HG03103 (cell line): ENCODE data around the gene GLT1D1.

Experiments
- ATAC-seq: cut with Tn5 transposase; IDR thresholded peaks from one replicate; pipeline ENCODE4 v1.9.1; 2021; ENCODE audit warnings: low read depth; ENCODE audit not compliant: unreplicated experiment

GLT1D1 gene

DNA sequence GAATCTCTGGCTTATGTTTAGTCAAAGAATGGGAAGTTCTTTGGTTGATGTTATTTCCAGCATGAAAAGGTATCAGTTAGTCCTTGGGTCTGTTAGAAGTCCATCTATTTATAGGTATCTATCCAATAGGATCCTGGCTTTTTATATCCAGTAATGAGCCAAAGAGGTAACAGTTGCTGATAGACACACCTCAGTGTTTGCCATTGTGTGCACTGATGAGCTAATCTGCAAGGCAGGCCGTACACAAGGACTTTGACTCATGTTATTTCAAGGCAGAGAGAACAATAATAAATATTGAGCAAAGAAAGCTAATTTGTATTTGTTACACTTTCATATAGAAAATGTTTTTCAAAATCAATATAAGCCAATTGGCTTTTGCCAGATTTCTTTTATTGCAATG is 56.4 kb downstream of the GLT1D1 start:
- ATAC-seq: no peak

DNA sequence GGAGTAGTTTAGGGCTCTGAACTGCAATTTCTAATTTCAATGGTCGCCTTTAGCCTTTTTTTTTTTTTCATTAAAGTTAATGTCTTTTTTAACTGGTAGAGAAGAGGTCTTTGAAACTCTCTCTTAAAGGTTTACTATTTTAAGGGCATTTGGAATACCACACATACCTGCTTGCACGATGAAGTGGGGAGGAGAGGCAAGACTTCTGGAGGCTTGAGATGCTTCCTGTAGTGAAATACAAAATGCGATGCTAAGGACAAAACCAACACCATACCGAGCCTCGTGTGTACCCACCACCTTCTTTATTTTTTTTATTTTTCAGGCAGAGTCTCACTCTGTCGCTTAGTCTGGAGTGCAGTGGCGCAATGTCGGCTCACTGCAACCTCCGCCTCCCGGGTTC is 57.4 kb downstream of the GLT1D1 start:
- ATAC-seq: no peak

DNA sequence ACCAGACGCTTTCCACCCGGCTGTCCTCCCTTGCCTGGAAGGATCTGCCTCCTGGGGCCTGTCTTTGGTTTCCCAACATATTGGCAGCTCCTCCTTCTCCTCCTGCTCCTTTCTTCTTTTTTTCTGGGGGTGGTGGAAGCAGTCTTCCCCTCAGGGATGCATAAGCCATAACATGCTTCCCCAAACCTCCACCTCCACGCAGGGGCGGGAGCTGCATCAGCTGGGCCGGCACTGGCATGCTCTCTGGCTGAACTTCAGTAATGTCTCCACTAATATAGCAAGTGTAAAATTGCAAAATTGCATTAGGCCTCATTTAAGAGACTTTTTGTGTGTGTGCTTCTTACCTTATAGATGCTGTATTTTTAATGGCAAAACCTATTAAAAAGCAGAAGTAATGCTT is 58.6 kb downstream of the GLT1D1 start:
- ATAC-seq: no peak

DNA sequence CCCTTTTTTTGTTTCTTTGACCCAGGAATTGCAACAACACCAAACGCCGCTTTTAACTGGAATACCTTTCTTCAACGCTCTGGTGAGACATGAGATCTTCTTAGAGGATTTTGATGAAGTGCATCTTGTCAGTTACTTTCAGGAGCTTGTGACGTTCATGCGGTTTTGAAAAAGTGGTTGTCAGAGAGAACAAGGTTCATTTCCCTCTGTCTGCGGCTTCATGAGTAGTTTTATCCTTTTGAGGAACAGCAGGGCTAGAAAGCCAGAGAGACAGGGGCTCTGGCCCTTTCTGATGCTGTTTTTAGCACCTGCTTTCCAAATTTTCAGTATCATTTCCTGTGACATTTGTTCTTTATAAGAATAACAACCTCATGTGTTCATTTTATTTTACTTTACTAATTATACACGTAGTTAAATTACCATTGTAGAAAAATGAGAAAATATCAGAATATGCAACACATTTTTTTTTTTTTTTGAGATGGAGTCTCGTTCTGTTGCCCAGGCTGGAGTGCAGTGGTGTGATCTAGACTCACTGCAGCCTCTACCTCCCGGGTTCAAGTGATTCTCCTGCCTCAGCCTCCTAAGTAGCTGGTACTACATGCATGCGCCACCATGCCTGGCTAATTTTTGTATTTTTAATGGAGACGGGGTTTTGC is 61.8 kb downstream of the GLT1D1 start:
- ATAC-seq: peak; percentile 97

DNA sequence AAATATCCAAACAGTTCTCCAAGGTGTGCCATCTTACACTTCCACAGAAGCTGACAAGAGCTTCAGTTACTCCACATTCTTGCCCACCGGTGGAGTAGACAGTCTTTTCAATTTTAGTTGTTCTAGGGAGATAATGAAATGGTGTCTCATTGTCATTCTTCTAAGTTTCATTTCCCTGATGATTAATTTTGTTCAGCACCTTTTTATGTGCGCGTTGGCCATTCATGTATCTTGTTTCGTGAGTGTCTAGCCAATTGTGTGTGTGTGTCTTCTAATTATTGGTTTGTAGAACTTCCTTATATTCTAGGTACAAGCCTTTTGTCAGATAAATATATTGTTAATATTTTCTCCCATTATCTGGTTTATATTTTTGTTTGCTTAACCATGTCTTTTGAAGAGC is 63.1 kb downstream of the GLT1D1 start:
- ATAC-seq: no peak

DNA sequence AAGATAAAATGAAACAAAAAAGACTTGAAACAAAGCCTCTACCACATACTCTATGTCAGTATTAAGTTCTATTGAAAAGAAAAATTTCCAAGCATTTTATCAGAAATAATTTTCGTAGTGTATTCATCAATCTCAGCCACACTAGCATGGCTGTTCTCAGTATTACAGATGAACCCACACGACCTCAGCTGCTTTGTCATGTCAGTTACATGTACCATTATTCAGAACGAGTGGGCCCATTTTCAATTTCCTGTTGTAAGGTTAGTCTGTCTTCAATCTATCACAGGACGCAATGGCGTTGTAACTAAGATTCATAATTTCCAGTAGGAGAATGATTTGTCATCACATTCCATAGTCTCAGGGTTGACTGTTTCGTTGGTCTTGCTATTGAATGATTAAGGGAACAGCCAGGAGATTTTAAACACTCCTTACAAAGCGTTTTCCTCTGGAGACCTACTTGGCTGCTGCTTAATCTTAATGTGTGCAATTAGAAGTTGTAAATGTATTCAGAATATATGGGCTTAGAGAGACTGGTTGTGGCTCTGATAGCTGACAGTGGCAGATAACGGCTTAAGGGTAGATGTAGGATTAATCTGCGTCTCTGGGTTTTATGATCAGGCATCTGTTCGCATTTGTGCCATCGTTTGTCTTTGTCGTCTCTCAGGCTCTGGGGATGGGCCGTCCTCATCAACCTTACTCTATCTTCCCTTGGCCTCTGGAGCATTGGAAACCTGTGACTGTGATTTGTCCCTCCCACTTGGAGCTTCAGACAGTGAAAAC is 65.4 kb downstream of the GLT1D1 start:
- ATAC-seq: no peak

DNA sequence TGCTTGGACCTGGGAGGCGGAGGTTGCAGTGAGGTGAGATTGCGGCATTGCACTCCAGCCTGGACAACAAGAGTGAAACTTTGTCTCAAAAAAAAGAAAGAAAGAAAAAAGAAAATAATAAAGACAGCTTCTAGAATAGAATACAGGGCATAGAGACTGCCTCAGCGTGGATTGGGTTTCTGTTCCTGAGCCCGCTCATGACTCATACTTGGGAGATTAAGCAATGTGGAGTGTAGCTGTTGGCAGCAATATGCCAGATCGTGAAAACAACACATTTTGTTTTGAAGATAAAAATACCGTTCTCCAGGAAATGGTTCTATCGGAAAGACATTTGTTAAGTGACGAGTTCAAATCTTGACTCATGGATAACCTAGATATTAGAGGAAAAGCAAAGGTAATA is 67.2 kb downstream of the GLT1D1 start:
- no peak for ATAC-seq

DNA sequence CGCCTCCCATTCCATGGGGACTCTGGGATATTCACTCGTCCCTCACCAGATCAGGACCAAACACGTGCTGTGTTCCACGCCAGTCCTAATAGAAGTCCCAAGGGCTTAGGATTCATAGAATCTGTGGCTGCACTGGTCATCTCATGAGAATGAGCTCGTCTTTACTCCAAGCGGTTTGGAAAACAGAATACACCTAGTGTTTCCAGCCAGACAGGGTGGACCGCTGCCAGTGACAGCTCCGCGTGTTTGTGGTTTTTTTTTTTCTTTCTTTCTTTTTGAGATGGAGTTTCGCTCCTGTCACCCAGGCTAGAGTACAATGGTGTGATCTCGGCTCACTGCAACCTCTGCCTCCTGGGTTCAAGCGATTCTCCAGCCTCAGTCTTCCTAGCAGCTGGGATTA is 75.1 kb downstream of the GLT1D1 start:
- ATAC-seq: no peak

DNA sequence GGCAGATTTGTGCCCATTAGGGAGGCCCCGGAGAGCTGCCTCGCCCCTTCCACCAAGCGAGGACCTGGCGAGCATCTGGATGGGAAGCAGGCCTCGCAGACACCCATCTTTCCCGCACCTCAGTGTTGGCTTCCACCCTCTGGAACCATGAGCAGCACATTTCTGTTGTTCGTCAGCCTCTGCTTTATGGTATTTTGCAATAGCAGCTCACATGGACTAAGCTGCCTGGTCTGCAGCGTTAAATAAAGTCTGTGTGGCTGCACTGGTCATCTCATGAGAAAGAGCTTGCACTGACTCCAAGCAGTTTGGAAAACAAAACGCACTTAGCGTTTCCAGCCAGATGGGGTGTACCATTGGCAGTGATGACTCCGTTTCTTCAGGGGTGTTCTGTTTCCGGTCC is 75.8 kb downstream of the GLT1D1 start:
- no peak for ATAC-seq

DNA sequence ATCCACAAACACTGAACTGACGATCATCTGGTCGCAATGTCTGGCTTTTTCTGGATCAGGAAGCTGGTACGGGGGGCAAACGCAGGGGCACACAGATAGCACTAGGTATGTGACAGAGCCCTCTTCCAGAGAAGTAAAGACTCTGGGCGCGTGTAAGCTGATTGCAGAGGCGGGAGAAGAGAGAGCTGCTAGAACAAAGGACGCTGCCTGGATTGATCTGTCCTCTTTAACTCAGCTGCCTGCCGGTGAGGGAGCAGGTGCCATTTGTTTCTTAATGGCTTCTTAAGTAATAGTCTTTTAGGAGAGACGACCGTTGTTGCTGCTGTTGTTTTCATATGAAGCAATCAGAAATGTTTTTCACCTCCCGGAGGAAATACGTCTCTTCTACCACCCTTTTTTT is 77.3 kb downstream of the GLT1D1 start:
- ATAC-seq: no peak

DNA sequence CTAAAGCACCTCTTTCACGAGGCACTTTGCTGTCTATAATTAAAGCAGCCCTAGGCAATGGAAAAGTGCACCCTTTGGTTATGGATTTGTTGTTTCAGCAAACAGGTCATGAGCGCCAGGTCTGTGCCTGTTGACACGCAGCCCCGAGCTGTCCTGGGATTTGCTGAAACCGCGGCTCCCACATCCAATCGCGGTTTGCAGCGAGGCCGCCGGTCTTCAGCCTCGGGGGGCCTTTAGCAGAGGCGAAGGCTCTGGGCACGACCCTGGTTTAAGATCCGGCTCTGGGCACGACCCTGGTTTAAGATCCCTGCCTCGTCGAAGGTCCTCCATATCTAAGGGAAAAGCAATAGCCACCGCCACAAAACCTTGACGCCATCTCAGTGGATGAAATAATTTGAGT is 79.2 kb downstream of the GLT1D1 start:
- no peak for ATAC-seq

DNA sequence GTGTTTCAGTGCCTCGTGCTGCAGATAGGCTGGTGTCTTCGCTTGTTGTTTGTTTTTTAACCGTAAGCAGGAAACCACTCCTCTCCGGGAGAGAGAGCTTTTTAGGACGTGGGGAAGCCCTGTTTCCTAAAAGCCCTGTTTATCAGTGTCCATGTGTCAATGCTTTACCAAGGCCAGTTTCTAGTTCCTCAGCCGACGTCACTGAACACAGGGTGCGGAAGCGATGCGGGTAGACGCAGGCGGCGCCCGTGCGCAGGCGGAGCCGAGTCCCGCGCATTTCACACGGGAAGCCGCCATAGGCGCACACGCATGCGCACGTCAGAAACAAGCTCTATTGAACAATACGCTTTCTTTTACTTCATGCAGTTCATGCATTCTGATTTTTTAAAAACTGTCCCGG is 79.8 kb downstream of the GLT1D1 start:
- no peak for ATAC-seq

DNA sequence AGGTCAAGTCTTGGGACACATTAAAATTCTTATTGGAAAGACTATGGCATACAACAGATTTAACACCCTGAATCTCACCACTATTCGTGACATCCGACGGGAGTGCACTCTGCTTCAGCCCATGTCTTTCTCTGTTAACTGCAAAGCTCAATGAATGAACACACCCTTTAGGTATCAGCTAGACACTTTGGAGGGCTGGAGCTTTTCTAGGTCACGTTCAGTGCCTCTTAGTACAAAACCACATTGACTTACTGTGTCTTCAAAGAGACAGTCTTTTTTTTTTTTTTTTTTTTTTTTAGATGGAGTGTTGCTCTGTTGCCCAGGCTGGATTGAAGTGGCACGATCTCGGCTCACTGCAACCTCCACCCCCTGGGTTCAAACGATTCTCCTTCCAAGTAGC is 80.6 kb downstream of the GLT1D1 start:
- no peak for ATAC-seq

DNA sequence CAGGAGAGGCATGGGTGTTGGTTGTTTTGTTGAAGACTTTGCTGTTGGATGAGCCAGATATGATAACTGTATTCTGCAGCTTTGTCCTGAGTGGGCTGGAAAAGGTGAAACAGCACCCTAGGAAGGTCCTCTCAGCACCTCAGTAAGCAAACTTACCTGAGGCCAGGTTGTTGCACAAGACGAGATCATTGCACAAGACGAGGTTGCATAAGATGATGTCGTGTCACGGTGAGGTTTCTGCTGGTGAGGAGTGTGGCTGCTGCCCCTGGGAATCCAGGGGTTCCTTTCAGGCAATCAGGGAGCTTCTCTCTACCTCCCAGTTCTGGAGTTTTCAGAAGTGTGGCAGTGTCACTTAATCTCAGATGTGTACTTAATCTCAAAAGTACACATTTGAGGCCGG is 85.6 kb downstream of the GLT1D1 start:
- no peak for ATAC-seq

DNA sequence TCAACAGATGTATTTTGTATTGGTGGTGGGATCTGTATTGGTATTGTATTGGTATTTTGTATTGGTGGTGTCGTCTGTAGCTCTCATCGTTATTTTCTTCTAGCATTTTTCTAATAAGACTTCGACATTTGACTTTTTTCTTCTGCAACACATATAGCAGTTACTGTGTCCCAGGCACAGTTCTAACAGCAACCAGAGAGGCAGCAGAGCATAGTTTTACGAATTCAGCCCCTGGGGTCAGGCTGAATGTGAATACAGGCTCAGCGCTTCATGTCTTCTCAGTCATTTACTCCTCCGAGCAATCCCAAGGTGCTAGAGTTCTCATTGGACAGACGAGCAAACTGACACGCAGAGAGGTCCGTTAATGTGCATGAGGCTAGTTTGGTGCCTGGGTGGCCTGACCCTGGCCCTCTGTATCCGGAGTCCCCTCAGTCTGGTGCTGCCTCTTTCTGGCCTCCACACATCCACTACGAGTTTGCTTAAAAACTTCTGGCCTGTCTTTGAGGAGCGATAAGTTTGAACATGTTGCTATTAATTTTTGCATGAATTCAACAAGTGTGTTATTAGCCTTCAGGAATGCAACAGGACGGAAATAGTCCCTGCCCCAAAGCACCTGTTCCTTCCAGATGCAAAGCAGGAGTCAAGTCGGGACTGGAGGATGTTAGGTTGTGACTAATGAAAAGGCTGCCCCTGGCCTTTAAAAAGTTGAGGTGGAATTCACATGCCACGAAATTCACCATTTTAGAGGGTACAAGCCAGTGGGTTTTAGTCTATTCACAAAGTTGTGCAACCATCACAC is 87.0 kb downstream of the GLT1D1 start:
- no peak for ATAC-seq

DNA sequence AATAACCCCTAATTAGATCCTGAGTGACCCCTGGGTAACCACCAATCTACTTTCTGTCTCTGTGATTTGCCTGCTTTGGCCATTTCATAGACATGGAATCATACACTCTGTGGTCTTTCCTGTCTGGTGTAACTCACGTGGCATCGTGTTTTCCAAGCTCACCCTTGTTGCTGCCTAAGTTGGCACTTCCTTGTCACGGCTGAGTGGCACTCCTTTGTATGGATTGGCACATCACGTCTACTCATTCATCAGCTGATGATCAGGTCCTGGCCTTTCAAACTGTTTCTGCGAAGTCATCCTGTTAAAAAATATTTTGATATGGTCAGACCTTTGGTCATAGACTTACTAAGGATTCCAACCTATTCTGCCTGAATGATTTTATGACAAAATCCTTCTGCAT is 87.7 kb downstream of the GLT1D1 start:
- ATAC-seq: no peak

DNA sequence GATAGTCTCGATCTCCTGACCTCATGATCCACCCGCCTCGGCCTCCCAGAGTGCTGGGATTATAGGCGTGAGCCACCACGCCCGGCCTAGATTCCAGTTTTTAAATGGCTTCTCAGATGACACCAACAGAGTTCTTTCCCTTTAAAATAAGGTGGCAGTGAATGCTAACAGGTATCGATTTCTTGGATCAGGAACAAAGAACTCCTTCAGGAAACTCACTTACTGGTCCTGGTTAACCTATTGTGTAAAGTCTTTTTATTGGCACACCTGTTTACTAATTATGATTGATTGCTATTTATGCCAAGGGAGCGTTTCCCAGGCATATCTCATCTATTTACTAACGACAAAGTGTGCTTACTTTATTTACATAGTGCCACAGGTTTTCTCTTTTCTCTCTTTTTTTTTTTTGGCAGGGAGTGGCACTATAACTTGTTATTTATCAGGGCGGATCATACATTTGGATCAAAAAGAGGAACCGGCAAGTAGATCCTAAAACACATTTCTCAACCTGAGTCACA is 89.7 kb downstream of the GLT1D1 start:
- no peak for ATAC-seq

DNA sequence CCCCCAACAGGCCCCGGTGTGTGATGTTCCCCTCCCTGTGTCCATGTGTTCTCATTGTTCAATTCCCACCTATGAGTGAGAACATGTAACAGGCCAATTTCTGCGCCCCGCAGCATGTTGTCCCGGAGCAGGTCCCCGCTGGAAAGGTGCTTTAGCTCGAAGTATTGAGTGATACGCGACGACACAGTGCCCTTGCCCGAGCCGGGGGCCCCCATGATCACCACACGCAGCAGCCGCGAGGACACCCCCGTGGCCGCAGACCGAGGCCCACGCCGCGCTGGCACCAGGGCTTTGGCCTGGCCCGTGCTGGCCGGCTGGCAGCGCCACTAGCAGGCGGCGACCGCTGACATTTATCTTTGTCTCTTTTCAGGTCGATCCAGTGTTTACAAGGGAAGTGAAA is 91.7 kb downstream of the GLT1D1 start:
- no peak for ATAC-seq

DNA sequence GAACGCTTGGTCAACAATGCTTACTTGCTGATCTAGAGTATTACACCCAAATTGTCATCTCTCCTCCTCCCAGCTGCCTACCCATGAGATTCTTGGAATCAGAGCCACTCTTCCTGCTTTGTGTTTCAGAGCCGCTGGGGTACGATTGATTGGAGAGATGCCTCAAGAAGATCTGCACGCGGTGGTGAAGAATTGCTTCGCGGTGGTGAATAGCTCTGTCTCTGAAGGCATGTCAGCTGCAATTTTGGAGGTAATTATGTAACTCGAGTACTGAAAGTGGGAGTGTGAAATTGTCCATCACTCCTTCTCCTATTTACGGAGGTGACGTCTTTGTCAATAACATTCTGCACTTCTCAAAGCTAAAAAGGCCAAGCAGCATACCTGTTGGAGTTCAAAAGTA is 93.9 kb downstream of the GLT1D1 start:
- no peak for ATAC-seq

DNA sequence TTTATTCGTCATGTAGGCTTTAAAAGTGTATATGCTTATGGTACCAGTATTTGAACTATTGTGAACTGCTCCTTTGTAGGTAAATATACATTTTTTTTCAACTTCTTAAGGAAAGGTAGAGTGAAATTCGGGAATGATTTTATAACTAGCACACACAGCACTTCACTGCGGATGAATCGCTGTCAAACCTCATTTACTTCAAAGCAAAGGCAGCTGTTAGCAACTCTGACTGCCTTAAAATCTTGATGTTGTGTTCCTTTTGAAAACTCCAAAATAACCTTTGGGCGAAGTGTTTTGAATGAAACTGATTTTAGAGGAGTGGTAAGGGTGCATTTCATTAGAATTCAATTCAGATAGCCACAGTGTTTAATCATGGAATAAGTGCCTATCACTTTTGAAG is 95.8 kb downstream of the GLT1D1 start:
- no peak for ATAC-seq

DNA sequence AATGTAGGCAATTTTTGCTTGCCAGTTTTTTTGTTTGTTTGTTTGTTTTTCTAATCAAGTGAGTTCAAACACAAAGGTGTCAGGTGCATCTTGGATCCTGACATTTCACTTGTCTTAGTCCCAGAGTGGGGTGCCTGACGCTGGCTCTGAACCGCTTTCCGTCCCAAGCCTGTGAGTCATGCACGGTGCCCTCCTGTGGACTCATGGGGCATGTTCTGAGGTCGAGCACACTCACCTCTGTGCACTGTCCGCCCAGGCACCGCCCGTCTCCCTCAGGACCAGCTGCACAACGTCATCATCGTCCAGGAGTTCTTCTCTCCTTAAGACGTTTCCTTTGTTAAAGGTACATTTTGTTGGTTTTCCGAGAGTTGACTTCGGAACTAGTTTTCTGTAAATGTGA is 98.2 kb downstream of the GLT1D1 start:
- ATAC-seq: no peak
